Activated effector memory CD4-positive, alpha-beta T cell treated with Interleukin-2 at 50 U/mL for 16 hours (primary cell): Measurements from ENCODE around the gene EIF2AK3.
"Not testable (repeated sequence)": the region's sequence is repeated elsewhere in the genome, so short reads cannot be mapped to it uniquely, and the experiment has no call there.

Source experiments
- DNase-seq: peaks from one replicate; pipeline ENCODE4 v3.0.0-alpha.2; 2020

The EIF2AK3 gene

GRCh38 chr2:88591698-88592097 lies 35.6 kb downstream of the EIF2AK3 start:
- DNase-seq: no peak

- no peak for DNase-seq
These were observed 36.2 kb downstream of the EIF2AK3 start for GRCh38 chr2:88590998-88591613.

DNA sequence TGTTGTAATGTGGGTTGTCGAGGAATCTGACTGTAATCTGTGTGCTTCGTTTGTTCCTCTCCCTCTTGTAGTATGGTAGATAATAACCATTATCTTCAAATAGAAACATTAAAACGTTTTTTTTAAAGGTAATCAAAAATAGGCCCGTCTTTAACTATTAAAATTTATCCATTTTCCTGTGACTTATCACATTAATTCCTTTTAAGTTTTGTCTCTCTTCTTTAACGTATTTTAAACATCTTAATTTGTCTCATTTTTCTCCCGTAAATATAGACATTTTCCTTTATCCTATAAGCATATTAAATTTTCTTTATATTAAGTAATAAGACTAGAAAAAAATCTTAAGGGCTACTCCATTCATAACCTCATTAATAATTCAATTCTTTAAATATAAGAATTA lies 41.3 kb downstream of the EIF2AK3 start:
- no peak for DNase-seq

- no peak for DNase-seq
These were observed 45.2 kb downstream of the EIF2AK3 start for GRCh38 chr2:88582030-88582429.

DNA sequence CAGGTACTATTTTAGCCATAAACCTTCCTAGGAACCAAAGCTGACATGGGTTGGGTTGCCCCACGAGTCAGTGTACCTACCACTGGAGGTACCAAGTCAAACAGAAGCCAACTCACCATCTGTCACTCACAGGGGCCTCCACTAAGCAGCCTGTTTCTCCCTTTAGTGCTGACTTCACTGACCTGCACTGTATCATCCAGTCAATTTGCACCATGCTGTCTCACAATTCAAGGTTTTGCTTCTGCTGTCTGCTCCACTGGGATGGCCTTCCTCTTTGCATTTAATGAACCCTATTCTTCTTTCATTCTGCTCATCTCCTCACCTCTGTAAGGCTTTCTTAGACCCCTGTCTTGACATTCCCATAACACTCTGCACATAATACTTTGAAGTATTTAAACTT lies 47.2 kb downstream of the EIF2AK3 start:
- DNase-seq: no peak

DNA sequence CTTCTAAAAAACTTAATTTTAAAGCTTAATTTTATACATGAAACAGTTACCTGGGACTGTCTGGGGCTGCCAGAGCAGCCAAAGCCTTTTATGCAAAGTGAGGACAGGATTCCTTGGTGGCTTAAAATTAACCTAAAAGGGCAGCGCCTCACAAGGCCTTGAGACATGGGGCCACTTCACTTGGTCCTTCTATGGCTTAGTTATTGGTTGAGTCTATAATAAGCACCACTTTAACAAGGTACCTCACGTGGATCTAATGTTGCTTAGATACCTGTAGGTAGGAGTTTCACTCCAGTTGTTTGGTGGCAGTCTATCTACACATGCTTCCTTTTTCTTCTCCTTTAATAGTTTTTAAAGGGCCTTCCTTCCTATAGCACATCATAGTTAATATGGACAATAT lies 51.6 kb downstream of the EIF2AK3 start:
- DNase-seq: no peak

DNA sequence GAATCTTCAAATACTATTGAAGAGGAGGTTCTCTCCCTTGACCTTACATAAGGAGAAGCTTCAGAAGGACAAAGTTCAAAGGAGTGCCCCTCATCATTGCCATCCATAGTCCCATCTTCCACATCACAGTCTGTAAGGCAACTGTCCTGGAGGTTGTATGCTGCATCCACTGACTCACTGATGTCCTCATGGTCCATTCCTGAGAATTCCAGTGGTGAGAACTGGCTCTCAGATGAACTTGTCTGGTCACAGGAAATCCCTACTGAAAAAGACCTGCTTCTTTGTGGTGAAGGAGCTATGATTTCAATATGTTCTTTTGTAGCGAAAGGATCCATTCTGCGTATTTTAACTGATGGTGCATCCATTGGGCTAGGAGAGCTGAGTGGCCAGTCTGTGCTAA lies 52.2 kb downstream of the EIF2AK3 start:
- DNase-seq: no peak

- no peak for DNase-seq
These were observed 52.8 kb downstream of the EIF2AK3 start for GRCh38 chr2:88574445-88574844.

- DNase-seq: no peak
These were observed 59.1 kb downstream of the EIF2AK3 start for GRCh38 chr2:88568179-88568578.

DNA sequence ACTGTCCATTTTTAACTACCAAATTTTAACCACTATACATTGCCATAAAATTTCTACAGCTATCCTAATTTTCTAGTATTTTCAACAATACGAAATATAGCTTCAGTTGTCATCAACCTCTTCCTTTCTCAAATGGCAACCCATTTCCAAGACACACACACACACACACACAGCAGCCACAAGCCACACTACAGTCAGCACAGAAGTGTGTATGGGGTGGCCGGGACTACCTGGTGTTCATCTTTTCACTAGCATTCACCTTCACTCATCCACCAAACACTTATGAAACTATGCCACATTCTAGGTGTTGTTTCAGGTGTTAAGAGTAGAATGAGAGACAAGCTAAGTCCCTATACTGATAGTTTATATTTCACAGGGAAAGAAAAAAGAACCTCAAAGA lies 62.9 kb downstream of the EIF2AK3 start:
- DNase-seq: no peak

DNA sequence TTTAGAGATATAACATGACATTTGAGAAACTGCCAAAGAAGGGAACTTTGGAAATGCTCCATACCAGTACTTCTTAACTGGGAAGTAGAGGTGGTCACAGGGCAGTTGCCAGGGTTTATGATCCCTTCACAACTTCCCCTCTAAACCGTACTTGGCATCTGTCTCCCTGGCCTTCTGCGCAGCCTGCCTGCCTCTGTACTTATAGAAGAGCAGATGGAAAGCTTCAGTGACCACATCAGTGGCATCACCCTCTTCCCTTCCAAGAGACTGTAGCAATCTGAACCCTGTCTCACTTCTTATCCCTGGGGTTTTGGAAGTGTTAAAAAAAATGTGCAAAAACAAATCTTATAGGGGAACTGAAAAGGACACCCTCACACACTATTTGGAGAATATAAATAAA lies 64.1 kb downstream of the EIF2AK3 start:
- no peak for DNase-seq

DNA sequence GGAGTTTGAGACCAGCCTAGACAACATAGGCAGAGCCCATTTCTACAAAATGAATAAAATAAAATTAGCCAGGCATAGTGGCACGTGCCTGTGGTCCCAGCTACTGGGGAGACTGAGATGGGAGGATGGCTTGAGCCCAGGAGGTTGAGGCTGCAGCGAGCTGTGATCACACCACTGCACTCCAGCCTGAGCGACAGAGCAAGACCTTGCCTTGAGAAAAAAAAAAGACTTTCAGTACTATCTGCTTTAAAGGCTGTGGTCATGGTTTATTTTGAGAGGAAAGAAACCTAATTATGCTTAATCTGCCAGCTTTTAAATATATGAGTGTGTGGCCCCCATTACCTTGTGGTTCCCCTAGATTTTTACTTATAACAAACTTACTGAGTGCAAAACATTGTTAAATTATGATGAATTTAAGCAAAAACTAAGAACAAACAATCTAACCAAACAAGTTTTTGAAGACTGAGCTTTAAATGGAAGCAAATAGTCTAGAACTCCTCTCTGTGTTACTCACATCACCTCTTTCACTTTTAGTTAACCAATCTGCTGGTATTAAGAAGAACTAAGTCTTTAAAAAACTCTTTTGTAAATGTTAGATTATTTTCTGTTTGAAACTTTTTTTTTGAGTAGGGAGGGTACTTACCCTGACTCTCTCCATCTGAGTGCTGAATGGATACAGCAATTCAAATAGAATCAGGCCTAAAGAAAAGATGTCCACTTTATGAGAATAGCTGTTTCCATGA lies 65.4 kb downstream of the EIF2AK3 start:
- no peak for DNase-seq

GRCh38 chr2:88560619-88561307 lies 66.5 kb downstream of the EIF2AK3 start:
- DNase-seq: no peak

- DNase-seq: no peak
These were observed 70.0 kb downstream of the EIF2AK3 start for GRCh38 chr2:88557290-88557689.

- DNase-seq: no peak
These were observed 71.2 kb downstream of the EIF2AK3 start for GRCh38 chr2:88556026-88556425.

DNA sequence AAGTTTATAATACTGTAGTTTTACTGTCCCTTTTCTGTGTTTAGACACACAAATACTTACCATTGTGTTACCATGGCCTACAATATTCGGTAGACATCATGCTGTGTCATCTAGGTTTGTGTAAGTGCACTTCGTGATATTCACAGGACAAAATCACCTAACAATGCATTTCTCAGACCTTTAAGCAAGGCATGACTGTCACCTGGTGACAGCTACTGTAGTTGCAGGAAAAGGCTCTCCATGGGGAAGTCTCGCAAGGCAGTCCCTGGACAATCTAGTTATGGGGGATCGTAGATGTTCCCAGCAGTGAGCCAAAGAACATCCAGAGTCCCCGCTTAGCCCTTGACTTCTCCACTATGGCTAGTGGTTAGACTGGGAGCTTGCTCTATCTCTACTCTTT lies 73.1 kb downstream of the EIF2AK3 start:
- no peak for DNase-seq

DNA sequence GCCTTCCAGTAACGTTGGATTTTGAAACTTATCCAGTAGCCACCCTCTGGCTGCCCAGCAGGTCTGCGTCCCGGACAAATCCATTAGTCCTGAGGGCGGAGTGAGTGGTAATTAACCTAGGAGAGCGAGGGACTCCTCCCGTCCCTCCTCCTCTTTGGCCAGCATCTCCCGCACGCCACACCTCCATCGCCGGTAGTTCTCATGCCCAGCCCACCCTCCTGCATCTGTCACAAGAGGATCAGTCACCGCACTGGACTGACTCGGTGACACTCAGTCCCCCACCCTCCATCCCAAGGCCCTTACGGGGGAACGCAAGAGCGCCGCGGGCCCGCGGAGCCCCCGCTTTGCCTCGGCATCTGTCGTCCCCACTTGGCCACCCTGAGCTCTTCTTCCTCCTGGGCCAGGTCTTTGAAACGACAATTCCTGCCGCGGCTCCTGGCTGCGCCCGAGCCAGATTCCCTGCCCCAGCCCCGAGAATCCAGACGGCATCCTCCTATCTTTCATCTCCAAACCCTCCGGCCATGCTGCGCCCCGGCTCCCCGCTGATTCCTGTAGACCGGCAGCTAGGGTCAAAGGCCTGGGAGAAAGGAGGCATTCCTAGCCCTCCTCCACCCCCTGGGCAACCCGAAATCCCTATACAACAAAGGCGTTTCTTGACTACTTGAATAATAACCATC lies 77.5 kb downstream of the EIF2AK3 start:
- no peak for DNase-seq

DNA sequence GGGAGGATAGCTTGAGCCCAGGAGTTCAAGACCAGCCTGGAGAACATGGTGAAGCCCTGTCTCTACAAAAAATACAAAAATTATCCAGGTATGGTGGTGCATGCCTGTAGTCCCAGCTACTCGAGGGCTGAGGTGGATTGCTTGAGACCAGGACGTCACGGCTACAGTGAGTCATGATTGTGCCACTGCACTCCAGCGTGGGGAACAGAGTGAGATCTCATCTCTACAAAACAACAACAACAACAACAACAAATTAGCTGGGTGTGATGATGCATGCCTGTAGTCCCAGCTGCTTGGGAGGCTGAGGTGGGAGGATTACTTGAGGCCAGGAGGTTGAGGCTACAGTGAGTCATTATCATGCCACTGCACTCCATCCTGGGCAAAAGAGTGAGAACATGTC lies 81.0 kb downstream of the EIF2AK3 start:
- DNase-seq: not testable (repeated sequence)

DNA sequence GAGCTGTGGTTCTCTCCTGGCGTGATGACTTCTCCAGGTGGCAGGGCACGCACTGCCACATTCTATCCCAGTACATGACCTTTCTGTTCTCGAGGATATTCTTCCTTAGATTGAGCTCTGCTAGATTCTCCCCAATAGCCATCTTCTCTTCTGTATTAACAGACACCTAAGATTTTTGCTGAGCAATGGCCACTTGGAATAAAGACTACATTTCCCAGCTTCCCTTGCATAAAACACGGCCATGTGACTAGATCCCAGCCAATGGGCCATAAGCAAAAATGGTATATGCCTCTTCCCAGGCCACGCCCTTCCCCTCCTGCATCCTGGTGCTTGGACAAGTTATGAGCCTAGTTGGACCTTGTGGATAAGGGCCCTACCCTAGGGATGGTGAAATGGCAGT lies 82.1 kb downstream of the EIF2AK3 start:
- DNase-seq: no peak

DNA sequence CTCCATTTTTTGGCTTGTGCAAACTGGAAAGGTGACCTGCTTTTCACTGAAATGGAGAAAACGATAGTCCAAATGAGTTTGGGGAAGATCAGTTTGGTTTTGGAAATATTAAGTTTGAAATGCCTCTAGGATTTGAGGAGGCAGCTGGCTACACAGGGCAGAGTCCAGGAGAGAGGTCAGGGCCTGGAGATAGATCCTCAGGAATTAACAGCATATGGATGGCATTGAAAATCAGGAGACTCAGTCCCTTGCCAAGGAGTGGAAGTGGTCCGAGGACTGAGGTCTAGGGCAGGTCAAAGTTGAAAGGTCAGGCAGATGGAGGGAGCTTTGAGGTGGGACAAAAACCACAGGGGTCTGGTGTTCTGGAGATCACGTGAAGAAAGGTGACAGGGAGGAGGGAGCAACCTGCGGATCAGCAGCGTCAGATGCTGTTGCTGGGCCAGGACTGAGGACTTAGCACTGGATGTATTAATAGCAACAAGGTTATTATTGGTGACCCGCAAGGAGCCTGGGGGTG lies 83.7 kb downstream of the EIF2AK3 start:
- no peak for DNase-seq

GRCh38 chr2:88542668-88543067 lies 84.6 kb downstream of the EIF2AK3 start:
- DNase-seq: no peak

- no peak for DNase-seq
These were observed 86.9 kb downstream of the EIF2AK3 start for GRCh38 chr2:88540346-88540745.

DNA sequence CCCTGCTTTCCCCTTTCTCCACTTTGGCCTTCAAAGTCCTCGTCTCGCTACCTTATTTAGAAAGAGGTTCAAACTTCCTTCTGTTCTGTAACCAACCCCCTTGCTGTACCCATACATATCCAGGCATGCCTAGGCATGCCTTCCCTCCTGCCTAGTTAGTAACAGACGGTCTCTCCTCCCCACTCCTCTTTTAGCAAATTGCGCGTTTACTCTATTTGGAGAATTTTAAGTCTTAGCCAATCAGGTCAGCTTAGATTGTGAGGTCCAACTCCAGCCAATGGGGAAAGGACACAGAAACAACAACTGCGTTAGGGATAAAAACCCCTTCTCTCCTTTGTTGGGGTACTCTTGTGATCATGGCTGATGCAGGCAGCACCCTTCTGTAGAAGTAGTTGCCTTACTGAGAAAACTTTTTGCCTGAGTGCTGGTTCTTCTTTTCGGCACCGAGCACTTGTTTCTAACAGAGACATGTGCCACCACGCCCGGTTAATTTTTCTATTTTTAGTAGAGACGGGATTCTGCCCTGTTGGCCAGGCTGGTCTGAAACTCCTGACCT lies 88.8 kb downstream of the EIF2AK3 start:
- DNase-seq: no peak
